HG03139 (cell line): Measurements from ENCODE around the gene TNIK.
"Not testable (repeated sequence)": the region's sequence is repeated elsewhere in the genome, so short reads cannot be mapped to it uniquely, and the experiment has no call there.

Source experiments
- ATAC-seq: cut with Tn5 transposase; IDR thresholded peaks from one replicate; pipeline ENCODE4 v1.9.1; 2021; ENCODE audit not compliant: unreplicated experiment

Gene TNIK

GRCh38 chr3:171317171-171317570 is 143.0 kb downstream of the TNIK start:
- ATAC-seq = no peak

- no peak for ATAC-seq
Measured at GRCh38 chr3:171315919-171316318, 144.3 kb downstream of the TNIK start.

GRCh38 chr3:171315101-171315500 is 145.1 kb downstream of the TNIK start:
- ATAC-seq = no peak

- no peak for ATAC-seq
Measured at GRCh38 chr3:171314341-171314740, 145.9 kb downstream of the TNIK start.

- ATAC-seq = no peak
Measured at GRCh38 chr3:171313702-171314101, 146.5 kb downstream of the TNIK start.

GRCh38 chr3:171312741-171313140 is 147.5 kb downstream of the TNIK start:
- ATAC-seq = no peak

GRCh38 chr3:171311784-171312183 is 148.4 kb downstream of the TNIK start:
- ATAC-seq = no peak

- ATAC-seq = no peak
Measured at GRCh38 chr3:171309906-171310359, 150.3 kb downstream of the TNIK start.

GRCh38 chr3:171307988-171308387 is 152.2 kb downstream of the TNIK start:
- no peak for ATAC-seq

GRCh38 chr3:171307046-171307585 is 153.1 kb downstream of the TNIK start:
- ATAC-seq = no peak

- ATAC-seq = no peak
Measured at GRCh38 chr3:171306631-171307030, 153.6 kb downstream of the TNIK start.

GRCh38 chr3:171305823-171306222 is 154.4 kb downstream of the TNIK start:
- ATAC-seq = not testable (repeated sequence)

- ATAC-seq = not testable (repeated sequence)
Measured at GRCh38 chr3:171304498-171304897, 155.7 kb downstream of the TNIK start.

GRCh38 chr3:171304017-171304416 is 156.2 kb downstream of the TNIK start:
- ATAC-seq = not testable (repeated sequence)

- no peak for ATAC-seq
Measured at GRCh38 chr3:171301998-171302397, 158.2 kb downstream of the TNIK start.

- ATAC-seq = no peak
Measured at GRCh38 chr3:171301002-171301401, 159.2 kb downstream of the TNIK start.

GRCh38 chr3:171297951-171298350 is 162.3 kb downstream of the TNIK start:
- no peak for ATAC-seq

- ATAC-seq = no peak
Measured at GRCh38 chr3:171297207-171297606, 163.0 kb downstream of the TNIK start.

- ATAC-seq = no peak
Measured at GRCh38 chr3:171295484-171296373, 164.5 kb downstream of the TNIK start.

- no peak for ATAC-seq
Measured at GRCh38 chr3:171293142-171293782, 166.9 kb downstream of the TNIK start.

GRCh38 chr3:171290680-171291079 is 169.5 kb downstream of the TNIK start:
- ATAC-seq = no peak

GRCh38 chr3:171289291-171289690 is 170.9 kb downstream of the TNIK start:
- no peak for ATAC-seq
